Suprapubic skin (tissue), 4 donors: Measurements from ENCODE around the gene FLOT2.

Experiments
- EP300 ChIP-seq: sonication (generic); formaldehyde crosslinking; IDR thresholded peaks from one replicate; pipeline ENCODE4 v1.6.1; 2017; ENCODE audit warnings: antibody characterized with exemption
- POLR2A ChIP-seq, 2 donors: fragments of 450-650 bp; IDR thresholded peaks; one replicate each; pipeline ENCODE4 v1.6.1; 2017; ENCODE audit warnings: antibody characterized with exemption in 2 of 2, mild to moderate bottlenecking in 2 of 2, moderate library complexity in 2 of 2
- POLR2AphosphoS5 ChIP-seq, 3 donors: sonication (generic); formaldehyde crosslinking; IDR thresholded peaks; one replicate each; pipeline ENCODE4 v1.6.1; 2017; ENCODE audit warnings: antibody characterized with exemption in 3 of 3
- TF ChIP-seq, protein P1 (sequence below), 2 donors: fragments of 200-600 bp in 1 of 2; fragments of 450-650 bp in 1 of 2; sonication (generic) in 1 of 2; IDR thresholded peaks; one replicate each; pipeline ENCODE4 v1.5.1; 2016 to 2019; ENCODE audit warnings: antibody characterized with exemption in 2 of 2, mild to moderate bottlenecking in 1 of 2, moderate library complexity in 1 of 2

DNA sequence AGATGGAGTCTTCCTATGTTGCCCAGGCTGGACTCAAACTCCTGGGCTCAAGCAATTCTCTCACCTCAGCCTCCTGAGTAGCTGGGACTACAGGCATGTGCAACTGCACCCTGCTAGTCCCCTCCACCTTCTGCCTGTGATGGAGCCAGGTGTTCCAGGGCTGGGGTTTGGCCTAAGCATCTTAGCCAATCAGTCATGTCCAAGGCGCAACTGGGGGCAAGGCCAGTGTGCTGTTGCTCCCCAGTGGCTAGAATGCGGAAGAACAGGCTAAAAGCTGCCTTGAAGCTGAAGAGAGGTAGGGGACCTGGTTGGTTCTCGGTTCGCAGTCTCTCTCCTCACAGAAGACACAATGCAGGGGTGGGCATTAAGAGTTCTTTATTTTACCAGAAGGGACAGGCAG is 18.6 kb downstream of the FLOT2 start:
- TF ChIP-seq EP300, result no peak
- TF ChIP-seq POLR2AphosphoS5 (IDR thresholded peaks at IDR 0.05), result no peak
- TF ChIP-seq, protein P1, sequence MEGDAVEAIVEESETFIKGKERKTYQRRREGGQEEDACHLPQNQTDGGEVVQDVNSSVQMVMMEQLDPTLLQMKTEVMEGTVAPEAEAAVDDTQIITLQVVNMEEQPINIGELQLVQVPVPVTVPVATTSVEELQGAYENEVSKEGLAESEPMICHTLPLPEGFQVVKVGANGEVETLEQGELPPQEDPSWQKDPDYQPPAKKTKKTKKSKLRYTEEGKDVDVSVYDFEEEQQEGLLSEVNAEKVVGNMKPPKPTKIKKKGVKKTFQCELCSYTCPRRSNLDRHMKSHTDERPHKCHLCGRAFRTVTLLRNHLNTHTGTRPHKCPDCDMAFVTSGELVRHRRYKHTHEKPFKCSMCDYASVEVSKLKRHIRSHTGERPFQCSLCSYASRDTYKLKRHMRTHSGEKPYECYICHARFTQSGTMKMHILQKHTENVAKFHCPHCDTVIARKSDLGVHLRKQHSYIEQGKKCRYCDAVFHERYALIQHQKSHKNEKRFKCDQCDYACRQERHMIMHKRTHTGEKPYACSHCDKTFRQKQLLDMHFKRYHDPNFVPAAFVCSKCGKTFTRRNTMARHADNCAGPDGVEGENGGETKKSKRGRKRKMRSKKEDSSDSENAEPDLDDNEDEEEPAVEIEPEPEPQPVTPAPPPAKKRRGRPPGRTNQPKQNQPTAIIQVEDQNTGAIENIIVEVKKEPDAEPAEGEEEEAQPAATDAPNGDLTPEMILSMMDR (IDR thresholded peaks at IDR 0.05), result no peak
- no peak for TF ChIP-seq POLR2A (IDR thresholded peaks at IDR 0.05)
